Gastrocnemius medialis (tissue), 4 donors: ENCODE data around the gene RIMBP2.

ENCODE experiments used
- POLR2A ChIP-seq, 2 donors: fragments of 450-650 bp; IDR thresholded peaks; one replicate each; pipeline ENCODE4 v1.6.1; 2017; ENCODE audit warnings: antibody characterized with exemption in 2 of 2, mild to moderate bottlenecking in 2 of 2, moderate library complexity in 2 of 2
- TF ChIP-seq, protein P1 (sequence below), 5 experiments: fragments of 450-650 bp in 3 of 5; fragments of 200-600 bp in 2 of 5; sonication (generic) in 2 of 5; IDR thresholded peaks in 4 of 5; conservative IDR thresholded peaks in 1 of 5; 1 replicate in 4 of 5; 2 replicates in 1 of 5; pipeline ENCODE4 v1.5.1; 2016 to 2019; ENCODE audit warnings: antibody characterized with exemption in 5 of 5, mild to moderate bottlenecking in 3 of 5, moderate library complexity in 3 of 5

DNA sequence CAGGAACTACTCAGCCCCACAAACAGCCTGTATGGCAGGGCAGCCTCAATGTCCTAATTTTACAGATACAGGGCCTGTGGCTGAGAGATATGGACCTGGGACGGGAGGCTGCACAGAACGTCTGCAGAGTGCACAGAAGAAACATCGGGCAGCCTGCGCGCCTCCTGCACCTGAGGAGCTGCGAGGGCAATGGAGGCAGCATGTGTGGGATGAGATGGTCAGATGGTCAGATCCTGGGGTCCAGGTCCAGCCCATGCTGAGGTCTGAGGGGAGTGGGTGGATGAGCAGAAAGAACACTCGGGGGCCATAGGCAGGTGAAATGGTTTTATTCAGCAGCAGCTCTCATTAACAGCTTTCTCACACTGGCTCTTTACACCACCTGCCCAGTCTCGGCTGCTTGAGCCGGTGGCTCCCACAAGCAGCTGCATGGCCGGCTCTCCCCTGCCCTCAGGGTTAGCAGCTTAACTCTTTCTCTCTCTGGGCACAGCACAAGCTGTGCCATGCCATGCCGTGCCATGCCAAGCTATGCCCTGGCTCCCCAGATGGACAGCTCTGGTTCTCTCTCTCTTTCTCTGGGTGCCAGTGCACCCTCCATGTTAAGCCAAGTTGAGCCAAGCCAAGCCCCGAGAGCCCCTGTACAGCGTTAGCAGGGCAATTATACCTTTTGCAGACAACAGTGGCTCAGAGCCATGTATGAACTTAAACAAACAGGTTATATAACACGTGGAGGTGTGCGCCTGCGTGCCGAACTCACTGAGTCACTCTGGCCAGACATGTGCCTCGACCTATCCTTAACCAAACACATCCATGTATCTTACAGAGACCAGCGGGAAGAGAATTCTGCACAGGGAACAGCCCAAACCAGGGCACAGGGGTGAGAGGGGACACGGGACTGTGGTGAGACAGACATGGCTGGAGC is 47.6 kb downstream of the RIMBP2 start:
- TF ChIP-seq POLR2A (IDR thresholded peaks at IDR 0.05) = no peak
- TF ChIP-seq, protein P1, sequence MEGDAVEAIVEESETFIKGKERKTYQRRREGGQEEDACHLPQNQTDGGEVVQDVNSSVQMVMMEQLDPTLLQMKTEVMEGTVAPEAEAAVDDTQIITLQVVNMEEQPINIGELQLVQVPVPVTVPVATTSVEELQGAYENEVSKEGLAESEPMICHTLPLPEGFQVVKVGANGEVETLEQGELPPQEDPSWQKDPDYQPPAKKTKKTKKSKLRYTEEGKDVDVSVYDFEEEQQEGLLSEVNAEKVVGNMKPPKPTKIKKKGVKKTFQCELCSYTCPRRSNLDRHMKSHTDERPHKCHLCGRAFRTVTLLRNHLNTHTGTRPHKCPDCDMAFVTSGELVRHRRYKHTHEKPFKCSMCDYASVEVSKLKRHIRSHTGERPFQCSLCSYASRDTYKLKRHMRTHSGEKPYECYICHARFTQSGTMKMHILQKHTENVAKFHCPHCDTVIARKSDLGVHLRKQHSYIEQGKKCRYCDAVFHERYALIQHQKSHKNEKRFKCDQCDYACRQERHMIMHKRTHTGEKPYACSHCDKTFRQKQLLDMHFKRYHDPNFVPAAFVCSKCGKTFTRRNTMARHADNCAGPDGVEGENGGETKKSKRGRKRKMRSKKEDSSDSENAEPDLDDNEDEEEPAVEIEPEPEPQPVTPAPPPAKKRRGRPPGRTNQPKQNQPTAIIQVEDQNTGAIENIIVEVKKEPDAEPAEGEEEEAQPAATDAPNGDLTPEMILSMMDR (IDR thresholded peaks at IDR 0.05 in 4 of 5, conservative IDR thresholded peaks at IDR 0.05 in 1 of 5) = no peak
